ENCODE data around the gene CNTNAP3B. TPM values are rescaled to one million over a fixed set of nuclear protein-coding genes. Genes with fewer than 3 reads are reported as not detected.
"Not testable (repeated sequence)": the region's sequence is repeated elsewhere in the genome, so short reads cannot be mapped to it uniquely, and the experiment has no call there.

CNTNAP3B gene
- total RNA-seq, 1 experiment from 2014 or later: not detected

DNA sequence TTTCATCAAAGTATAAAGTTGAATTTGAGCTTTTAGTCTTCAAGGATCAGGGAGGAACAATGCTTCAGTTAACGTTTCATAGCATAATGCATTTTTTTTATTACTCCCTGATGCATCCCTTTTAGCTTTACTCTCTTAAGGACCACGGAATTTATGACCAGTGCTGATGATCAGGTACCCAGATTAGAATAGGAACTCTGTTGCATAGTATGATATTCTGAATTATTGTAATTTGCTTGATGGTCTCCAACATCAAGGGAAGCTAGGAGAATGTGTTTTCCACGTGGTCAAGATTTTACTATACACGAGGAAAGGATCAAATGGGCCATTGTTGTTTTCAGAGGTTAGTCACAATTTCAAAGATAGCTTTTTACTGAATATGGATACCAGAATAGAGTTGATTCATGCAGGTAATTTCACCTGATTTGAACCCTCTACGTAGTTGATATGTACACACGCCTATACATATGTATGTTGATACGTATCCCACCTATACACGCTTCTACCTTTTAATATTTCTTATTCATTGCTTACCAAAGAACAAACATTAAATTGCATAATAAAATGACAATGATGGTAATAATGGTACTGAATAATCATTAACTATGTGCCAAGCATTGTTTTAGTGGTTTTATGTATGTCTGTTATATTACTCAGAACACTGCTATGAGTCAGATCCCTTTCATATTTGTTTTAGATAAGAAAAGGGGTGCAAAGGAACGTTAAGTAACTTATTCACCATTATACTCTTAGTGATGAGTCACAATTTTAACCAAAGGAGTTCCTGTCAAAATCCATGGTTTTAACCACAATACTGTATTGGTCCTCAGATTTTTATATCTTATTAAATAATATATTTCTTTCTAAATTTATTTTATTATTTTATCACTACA lies 277.1 kb downstream of the CNTNAP3B start:
- H3K4me1 ChIP-seq (ENCODE audit: low read length); H3K4me3 ChIP-seq (ENCODE audit: low read length); H3K36me3 ChIP-seq (ENCODE audit: insufficient read depth, low read length); H4K20me1 ChIP-seq (ENCODE audit: insufficient read depth, low read depth, low read length); H3K4me2 ChIP-seq (ENCODE audit: low read depth, low read length, poor library complexity, severe bottlenecking); H3K27me3 ChIP-seq (ENCODE audit: low read length); H3K9me2 ChIP-seq (replicated peaks; ENCODE audit: insufficient read depth, low read length); DNase-seq; H3K9me3 ChIP-seq (ENCODE audit: low read length); H2AFZ ChIP-seq (ENCODE audit: low read length); H3K9ac ChIP-seq (ENCODE audit: low read length); H3K27ac ChIP-seq (ENCODE audit: low read length); H3K79me2 ChIP-seq (ENCODE audit: low read length): not testable (repeated sequence)

DNA sequence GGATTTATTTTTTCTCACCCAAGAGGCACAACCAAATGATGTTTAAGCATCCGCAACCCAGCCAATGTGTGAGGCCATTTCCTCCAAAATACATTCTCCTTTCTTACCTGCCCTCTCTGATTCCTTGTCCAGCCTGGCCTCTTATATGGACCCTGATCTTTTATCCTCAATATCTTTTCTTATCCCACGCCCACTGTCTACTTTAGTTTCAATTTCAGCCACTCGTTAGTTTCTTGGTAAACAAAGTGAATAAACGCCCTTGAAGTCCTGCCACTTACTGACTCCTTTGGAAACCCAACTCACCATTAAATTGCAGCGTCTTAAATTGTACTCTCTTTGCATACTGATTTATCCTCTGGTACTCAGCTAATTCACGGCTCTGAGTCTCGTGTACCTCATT lies 281.4 kb downstream of the CNTNAP3B start:
- not testable (repeated sequence) for DNase-seq; H2AFZ ChIP-seq (ENCODE audit: low read length); H3K27ac ChIP-seq (ENCODE audit: low read length); H3K9me2 ChIP-seq (replicated peaks; ENCODE audit: insufficient read depth, low read length); H3K36me3 ChIP-seq (ENCODE audit: insufficient read depth, low read length); H3K79me2 ChIP-seq (ENCODE audit: low read length); H3K4me3 ChIP-seq (ENCODE audit: low read length); H3K9ac ChIP-seq (ENCODE audit: low read length); H4K20me1 ChIP-seq (ENCODE audit: insufficient read depth, low read depth, low read length); H3K9me3 ChIP-seq (ENCODE audit: low read length); H3K27me3 ChIP-seq (ENCODE audit: low read length); H3K4me2 ChIP-seq (ENCODE audit: low read depth, low read length, poor library complexity, severe bottlenecking); H3K4me1 ChIP-seq (ENCODE audit: low read length)

Small RNA genes within 50 kb of the gene (small RNA-seq; reads per million reads assigned to genes)
- not detected for gene RN7SL343P

Other genes starting within 250 kb of the CNTNAP3B start
- gene SPATA31A6, start 54.2 kb upstream of the CNTNAP3B start, total RNA-seq (2014; rRNA removed; shearing (Covaris generic); ENCODE audit: low replicate concordance): not detected in 2 replicates

Data from Karpas-422 (cell line).